NCI-H345 treated with DMSO at 0.1 percent for 48 hours (cell line): ENCODE results near the gene FTSJ3.
A peak's percentile ranks its signal among the peaks of the same experiment; 100 is the strongest.

Source experiments
- DNase-seq: peaks from one replicate; lab custom pipeline; 2025; ENCODE audit not compliant: unreplicated experiment; lab: John Stamatoyannopoulos, UW

Gene FTSJ3

GRCh38 chr17:63786971-63787711, 40.3 kb downstream of the FTSJ3 start:
- no peak for DNase-seq

GRCh38 chr17:63786117-63786516, 41.3 kb downstream of the FTSJ3 start:
- DNase-seq, result no peak

- DNase-seq, result no peak
Measured at GRCh38 chr17:63785556-63785955, 41.9 kb downstream of the FTSJ3 start.

- no peak for DNase-seq
Measured at GRCh38 chr17:63783522-63783921, 43.9 kb downstream of the FTSJ3 start.

- DNase-seq, result no peak
Measured at GRCh38 chr17:63780928-63781327, 46.5 kb downstream of the FTSJ3 start.

- DNase-seq, result no peak
Measured at GRCh38 chr17:63780507-63780906, 47.0 kb downstream of the FTSJ3 start.

GRCh38 chr17:63775420-63775819, 52.0 kb downstream of the FTSJ3 start:
- DNase-seq, result no peak

GRCh38 chr17:63774969-63775265, 52.5 kb downstream of the FTSJ3 start:
- DNase-seq, result no peak

GRCh38 chr17:63774141-63774968, 53.1 kb downstream of the FTSJ3 start, which contains the start of gene DDX42:
Gene DDX42 (plus strand): TSS chr17:63774170. CDS start chr17:63787050, 12,880 bp downstream.
- DNase-seq, result no peak

GRCh38 chr17:63773272-63774140, 54.0 kb downstream of the FTSJ3 start, which contains the start of gene CCDC47:
Gene CCDC47 (minus strand): TSS chr17:63773597. CDS start chr17:63766175, 7,422 bp downstream.
- DNase-seq, result peak; percentile 96

GRCh38 chr17:63772801-63773271, 54.6 kb downstream of the FTSJ3 start:
- DNase-seq, result no peak
